Measurements from ENCODE around the gene SNX15.

The SNX15 gene

DNA sequence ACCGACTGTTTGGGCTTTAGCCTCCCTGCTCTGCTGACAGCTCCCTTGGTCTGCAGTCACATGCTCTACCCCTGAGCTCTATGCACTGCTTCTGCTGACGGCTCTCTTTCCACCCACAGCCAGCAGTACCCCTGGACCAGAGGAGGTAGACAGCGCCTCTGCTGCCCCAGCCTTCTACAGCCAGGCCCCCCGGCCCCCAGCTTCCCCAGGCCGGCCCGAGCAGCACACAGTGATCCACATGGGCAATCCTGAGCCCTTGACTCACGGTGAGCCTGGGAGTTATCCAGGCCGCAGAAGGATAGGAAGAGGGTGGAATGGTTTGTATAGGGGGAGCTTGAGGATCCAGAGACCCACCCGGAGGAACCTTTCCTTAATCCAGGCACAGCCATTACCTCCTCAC lies 59.6 kb downstream of the SNX15 start:
- DNase-seq = no peak

DNA sequence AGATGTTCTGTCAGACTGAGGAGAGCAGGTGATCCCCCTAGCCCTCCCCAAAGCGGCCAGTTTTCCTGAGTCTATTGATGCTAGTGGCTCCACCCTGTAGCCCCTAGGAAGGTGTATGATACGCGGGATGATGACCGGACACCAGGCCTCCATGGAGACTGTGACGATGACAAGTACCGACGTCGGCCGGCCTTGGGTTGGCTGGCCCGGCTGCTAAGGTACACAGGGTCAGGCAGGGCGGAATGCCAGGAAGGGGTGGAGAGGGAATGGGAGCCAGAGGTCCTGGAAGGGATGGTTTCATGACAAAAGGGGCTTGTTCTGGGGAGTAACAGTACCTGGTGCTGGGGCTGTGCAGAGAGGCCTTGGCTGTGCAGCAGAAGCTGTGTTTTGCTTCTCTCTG lies 60.0 kb downstream of the SNX15 start:
- no peak for DNase-seq

DNA sequence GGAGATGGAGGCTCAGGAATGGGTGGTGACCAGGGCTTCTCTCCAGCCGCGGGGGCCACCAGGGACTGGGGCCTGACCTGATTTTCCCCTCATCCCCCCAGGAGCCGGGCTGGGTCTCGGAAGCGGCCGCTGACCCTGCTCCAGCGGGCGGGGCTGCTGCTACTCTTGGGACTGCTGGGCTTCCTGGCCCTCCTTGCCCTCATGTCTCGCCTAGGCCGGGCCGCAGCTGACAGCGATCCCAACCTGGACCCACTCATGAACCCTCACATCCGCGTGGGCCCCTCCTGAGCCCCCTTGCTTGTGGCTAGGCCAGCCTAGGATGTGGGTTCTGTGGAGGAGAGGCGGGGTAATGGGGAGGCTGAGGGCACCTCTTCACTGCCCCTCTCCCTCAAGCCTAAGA lies 60.6 kb downstream of the SNX15 start:
- no peak for DNase-seq

DNA sequence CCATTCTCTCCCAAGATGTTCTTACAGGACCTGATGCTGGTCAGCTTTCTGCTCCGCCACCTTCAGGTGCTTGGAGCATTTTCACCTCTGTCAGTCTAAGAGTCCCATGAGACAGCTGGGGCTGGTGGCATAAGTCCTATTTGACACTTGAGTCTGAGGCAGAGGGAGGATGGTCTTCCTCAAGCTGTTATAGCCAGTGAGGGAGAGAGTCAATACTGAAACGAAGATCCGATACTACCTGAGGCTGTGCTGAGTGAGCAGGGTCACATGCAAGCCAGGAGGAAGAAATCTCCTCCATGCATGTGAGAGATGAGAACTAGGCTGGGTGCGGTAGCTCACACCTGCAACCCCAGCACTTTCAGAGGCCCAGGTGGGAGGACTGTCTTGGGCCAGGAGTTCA lies 62.4 kb downstream of the SNX15 start:
- no peak for DNase-seq

Data from SHP77 treated with DMSO at 0.1 percent for 48 hours (cell line).